B cell (primary cell): ENCODE measurements around the gene PRR14L. TPM values are rescaled to one million over a fixed set of nuclear protein-coding genes. Genes with fewer than 3 reads are reported as not detected.

Experiments used
- ATAC-seq: fragments of 200-7000 bp; cut with Tn5 transposase; one replicate; pipeline ENCODE4 v1.10.0; 2021; ENCODE audit warnings: low read depth, mild to moderate bottlenecking, moderate number of reproducible peaks, moderate library complexity
- CTCF ChIA-PET: fragments of 350-600 bp; sonication (Branson Sonifier 250); formaldehyde crosslinking; loops from one replicate; lab custom pipeline; 2021; ENCODE audit warnings: antibody characterized with exemption, inconsistent platforms; lab: Charles Lee
- POLR2A ChIA-PET: fragments of 350-600 bp; sonication (Branson Sonifier 250); formaldehyde crosslinking; loops from one replicate; lab custom pipeline; 2021; ENCODE audit warnings: antibody characterized with exemption; lab: Charles Lee
- DNase-seq: peaks from one replicate; pipeline ENCODE4 v3.0.0; 2013
- H2AFZ ChIP-seq: 2 replicates; pipeline ENCODE4 v1.6.1; 2012; ENCODE audit warnings: mild to moderate bottlenecking, low read depth, low read length; ENCODE audit not compliant: insufficient read depth, poor library complexity, severe bottlenecking
- H3K27ac ChIP-seq, 2 donors: 1 replicate in 1 of 2; 2 replicates in 1 of 2; pipeline ENCODE4 v1.5.1; 2012 to 2013; ENCODE audit warnings: low read length in 2 of 2, mild to moderate bottlenecking in 2 of 2, moderate library complexity in 1 of 2
- H3K27me3 ChIP-seq, 4 experiments: fragments of 200-600 bp in 1 of 4; sonication (generic) in 1 of 4; replicated peaks in 1 of 4; 1 replicate in 2 of 4; 2 replicates in 2 of 4; pipeline versions ENCODE4 v1.6.1 to v1.7.0; 2013 to 2016; ENCODE audit warnings: low read length in 3 of 4, mild to moderate bottlenecking in 2 of 4, mixed read lengths in 1 of 4, moderate library complexity in 1 of 4; ENCODE audit not compliant: insufficient read depth in 4 of 4, control insufficient read depth in 3 of 4; ENCODE audit errors: control extremely low read depth in 1 of 4
- H3K36me3 ChIP-seq, 2 experiments: replicated peaks in 1 of 2; 1 replicate in 1 of 2; 2 replicates in 1 of 2; pipeline versions ENCODE4 v1.6.1 to v1.7.1; 2013; ENCODE audit warnings: low read length in 1 of 2; ENCODE audit not compliant: insufficient read depth in 2 of 2, control insufficient read depth in 1 of 2; ENCODE audit errors: control extremely low read depth in 1 of 2, extremely low read depth in 1 of 2
- H3K4me1 ChIP-seq, 2 donors: fragments of 200-600 bp in 1 of 2; sonication (generic) in 1 of 2; 1 replicate in 1 of 2; 2 replicates in 1 of 2; pipeline versions ENCODE4 v1.5.1 to v1.6.1; 2013 to 2017; ENCODE audit warnings: low read length in 2 of 2; ENCODE audit not compliant: control insufficient read depth in 2 of 2, insufficient read depth in 2 of 2
- H3K4me2 ChIP-seq: replicated peaks from 2 replicates; pipeline ENCODE3; 2012; ENCODE audit warnings: mild to moderate bottlenecking, low read depth, low read length; ENCODE audit not compliant: poor library complexity, severe bottlenecking
- H3K4me3 ChIP-seq, 5 experiments: fragments of 200-600 bp in 1 of 5; sonication (generic) in 1 of 5; 1 replicate in 3 of 5; 2 replicates in 2 of 5; pipeline versions ENCODE4 v1.5.1 to v1.7.0; 2011 to 2016; ENCODE audit warnings: low read length in 4 of 5, mild to moderate bottlenecking in 4 of 5, low read depth in 2 of 5, control low read depth in 1 of 5, moderate library complexity in 1 of 5; ENCODE audit not compliant: insufficient read depth in 1 of 5; ENCODE audit errors: control extremely low read depth in 1 of 5, extremely low read depth in 1 of 5
- H3K79me2 ChIP-seq: fragments of 200-600 bp; sonication (generic); one replicate; pipeline ENCODE4 v1.6.0; 2016; ENCODE audit warnings: low read length; ENCODE audit not compliant: control insufficient read depth, insufficient read depth
- H3K9ac ChIP-seq: fragments of 200-600 bp; sonication (generic); 2 replicates; pipeline ENCODE4 v1.6.1; 2017; ENCODE audit warnings: mild to moderate bottlenecking, low read length, moderate library complexity
- H3K9me3 ChIP-seq, 3 donors: one replicate each; pipeline versions ENCODE4 v1.6.1 to v1.7.1; 2013; ENCODE audit warnings: low read length in 2 of 3; ENCODE audit not compliant: control insufficient read depth in 2 of 3, insufficient read depth in 1 of 3; ENCODE audit errors: control extremely low read depth in 1 of 3
- H4K20me1 ChIP-seq: 2 replicates; pipeline ENCODE4 v1.6.0; 2012; ENCODE audit warnings: mild to moderate bottlenecking, low read length; ENCODE audit not compliant: insufficient read depth, control insufficient read depth, poor library complexity, severe bottlenecking
- H3K27ac Mint-ChIP-seq: one replicate; pipeline ENCODE4 v1.8.0; 2021; ENCODE audit warnings: mixed read lengths
- H3K27me3 Mint-ChIP-seq: one replicate; pipeline ENCODE4 v1.8.0; 2021; ENCODE audit warnings: mixed read lengths
- H3K4me1 Mint-ChIP-seq: one replicate; pipeline ENCODE4 v1.8.0; 2021; ENCODE audit warnings: mixed read lengths
- H3K4me3 Mint-ChIP-seq: one replicate; pipeline ENCODE4 v1.8.0; 2021; ENCODE audit warnings: mixed read lengths
- H3K9me3 Mint-ChIP-seq: one replicate; pipeline ENCODE4 v1.8.0; 2022; ENCODE audit warnings: mixed read lengths; ENCODE audit not compliant: insufficient read depth
- CTCF ChIP-seq: fragments of 200-600 bp; IDR thresholded peaks from one replicate; pipeline ENCODE4 v1.8.0; 2022; ENCODE audit warnings: antibody characterized with exemption, mild to moderate bottlenecking
- EZH2 ChIP-seq: IDR thresholded peaks from 2 replicates; pipeline ENCODE4 v1.6.1; 2012; ENCODE audit warnings: borderline replicate concordance, low read depth, mild to moderate bottlenecking, moderate library complexity, low read length; ENCODE audit not compliant: insufficient read depth, poor library complexity, severe bottlenecking
- WGBS: methylation state at CpG from one replicate; pipeline ENCODE4 v1.1.5; 2013; ENCODE audit warnings: missing lambda C conversion rate; ENCODE audit not compliant: insufficient coverage; 5-methylcytosine and 5-hydroxymethylcytosine counted together
- intact Hi-C: fragments of 100-400 bp; cut with micrococcal nuclease; formaldehyde crosslinking; loops from one replicate; pipeline ENCODE4 v1.10.0; 2022
- polyA plus RNA-seq: library from polyadenylated mRNA; depleted of rRNA; stranded (reverse); fragments of >200 nt; gene quantifications from 2 replicates; pipeline ENCODE4 v1.2.3, GENCODE V29; 2012
- total RNA-seq, 2 donors: library from RNA; stranded (reverse); fragments of 120-200 nt in 1 of 2; gene quantifications; 1 replicate in 1 of 2; 2 replicates in 1 of 2; pipeline versions ENCODE4 v1.2.3 to v1.2.4, GENCODE V29; 2013 to 2022

The PRR14L gene
- total and polyA plus RNA-seq, 2 donors (not counting 1 experiment from before 2014, with no cell fraction given), result 8.5 to 69.6 TPM

GRCh38 chr22:31736458-31736857 lies 13.5 kb downstream of the PRR14L start:
- DNase-seq (no peak), ATAC-seq (no peak)
- Mint-ChIP-seq H3K9me3 (no peaks in the 10 kb centered on the region), H3K27me3 (no peaks in the 10 kb centered on the region), H3K4me3 (no peak overlapping the region), H3K4me1 (peaks cover 12% of the 10 kb centered on the region), H3K27ac (no peak overlapping the region)
- ChIA-PET POLR2A (no interaction called here), CTCF (interaction anchor here (0.7 kb wide), 1 partner anchor 1279 kb away, joined by 3 read pairs; no protein-coding TSS in a partner anchor)
- Histone ChIP-seq H2AFZ (no peak overlapping the region), H3K27ac (no peak overlapping the region), H4K20me1 (peaks cover 64% of the 10 kb centered on the region), H3K4me3 (no peak overlapping the region), H3K9ac (no peak overlapping the region), H3K36me3 (peaks cover 0 to 45% of the 10 kb centered on the region in 2 experiments), H3K79me2 (peaks cover 93% of the 10 kb centered on the region), H3K27me3 (no peaks in the 10 kb centered on the region), H3K9me3 (no peaks in the 10 kb centered on the region), H3K4me2 (no peak overlapping the region), H3K4me1 (no peaks in the 10 kb centered on the region)
- TF ChIP-seq EZH2 (no peak), CTCF (no peak)
- 100% methylated on average over 1 of the region's 2 CpGs for WGBS
- intact Hi-C loops, result no loop called here

- no peaks in the 10 kb centered on the region for H3K4me1 ChIP-seq
- intact Hi-C loops, result no loop called here
- peaks cover 0 to 36% of the 10 kb centered on the region in 2 experiments for H3K36me3 ChIP-seq
- H3K9me3 ChIP-seq, result no peaks in the 10 kb centered on the region
- no peaks in the 10 kb centered on the region for H3K27me3 ChIP-seq
- H4K20me1 ChIP-seq, result peaks cover 74% of the 10 kb centered on the region
- Mint-ChIP-seq H3K9me3 (no peaks in the 10 kb centered on the region), H3K27me3 (no peaks in the 10 kb centered on the region), H3K4me3 (no peak overlapping the region), H3K27ac (no peak overlapping the region), H3K4me1 (peaks cover 9% of the 10 kb centered on the region)
- H2AFZ ChIP-seq, result no peak overlapping the region
- TF ChIP-seq CTCF (no peak), EZH2 (no peak)
- no CpG with 5 or more reads among the region's 1 CpG for WGBS
- H3K4me3 ChIP-seq, result no peak overlapping the region
- no peak overlapping the region for H3K27ac ChIP-seq
- peaks cover 90% of the 10 kb centered on the region for H3K79me2 ChIP-seq
- H3K9ac ChIP-seq, result no peak overlapping the region
- ChIA-PET POLR2A (no interaction called here), CTCF (no interaction called here)
- ATAC-seq (no peak), DNase-seq (no peak)
- H3K4me2 ChIP-seq, result no peak overlapping the region
These were observed 15.4 kb downstream of the PRR14L start for GRCh38 chr22:31734512-31734911.
